Measurements from ENCODE around the gene SLC35F1.

DNA sequence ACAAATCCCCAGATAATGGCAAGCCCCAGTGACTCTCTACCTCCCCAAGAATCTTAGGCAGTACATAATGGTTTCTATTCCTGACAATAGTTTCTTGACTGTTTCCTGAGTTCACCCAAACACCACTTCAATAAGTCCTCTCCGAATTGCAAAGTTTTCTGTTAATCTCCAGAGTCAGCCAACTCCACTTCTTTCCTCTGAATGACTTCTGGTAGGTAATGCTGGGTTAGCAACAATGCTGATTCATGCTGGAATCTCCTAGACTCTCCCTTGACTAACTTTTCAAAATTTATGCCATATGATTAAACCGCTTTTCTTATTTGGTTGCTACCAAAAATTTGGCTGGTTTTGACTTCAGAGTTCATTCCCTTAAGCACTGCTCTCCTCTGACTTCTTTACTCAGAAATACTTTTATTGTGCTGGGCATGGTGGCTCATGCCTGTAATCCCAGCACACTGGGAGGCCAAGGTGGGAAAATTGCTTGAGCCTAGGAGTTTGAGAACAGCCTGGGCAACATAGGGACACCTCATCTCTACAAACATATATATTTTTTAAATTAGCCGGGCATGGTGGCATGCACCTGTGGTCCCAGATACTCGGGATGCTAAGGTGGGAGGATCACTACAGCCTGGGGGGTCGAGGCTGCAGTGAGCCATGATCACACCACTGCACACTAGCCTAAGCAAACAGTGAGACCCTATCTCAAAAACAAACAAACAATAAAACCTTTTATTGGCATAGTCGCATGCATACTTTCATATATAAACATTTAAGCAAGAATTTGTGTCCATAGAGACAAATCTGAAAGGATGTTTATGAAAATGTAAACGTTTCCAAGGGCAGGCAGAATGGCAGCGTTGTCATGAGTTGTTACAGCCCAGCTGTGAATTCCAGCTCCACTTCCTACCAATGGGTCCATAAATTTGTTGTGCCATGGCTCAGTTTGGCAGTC is 391.7 kb downstream of the SLC35F1 start:
- TF ChIP-seq, protein P1, sequence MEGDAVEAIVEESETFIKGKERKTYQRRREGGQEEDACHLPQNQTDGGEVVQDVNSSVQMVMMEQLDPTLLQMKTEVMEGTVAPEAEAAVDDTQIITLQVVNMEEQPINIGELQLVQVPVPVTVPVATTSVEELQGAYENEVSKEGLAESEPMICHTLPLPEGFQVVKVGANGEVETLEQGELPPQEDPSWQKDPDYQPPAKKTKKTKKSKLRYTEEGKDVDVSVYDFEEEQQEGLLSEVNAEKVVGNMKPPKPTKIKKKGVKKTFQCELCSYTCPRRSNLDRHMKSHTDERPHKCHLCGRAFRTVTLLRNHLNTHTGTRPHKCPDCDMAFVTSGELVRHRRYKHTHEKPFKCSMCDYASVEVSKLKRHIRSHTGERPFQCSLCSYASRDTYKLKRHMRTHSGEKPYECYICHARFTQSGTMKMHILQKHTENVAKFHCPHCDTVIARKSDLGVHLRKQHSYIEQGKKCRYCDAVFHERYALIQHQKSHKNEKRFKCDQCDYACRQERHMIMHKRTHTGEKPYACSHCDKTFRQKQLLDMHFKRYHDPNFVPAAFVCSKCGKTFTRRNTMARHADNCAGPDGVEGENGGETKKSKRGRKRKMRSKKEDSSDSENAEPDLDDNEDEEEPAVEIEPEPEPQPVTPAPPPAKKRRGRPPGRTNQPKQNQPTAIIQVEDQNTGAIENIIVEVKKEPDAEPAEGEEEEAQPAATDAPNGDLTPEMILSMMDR (IDR thresholded peaks at IDR 0.05) = no peak
- no peak for TF ChIP-seq POLR2A (IDR thresholded peaks at IDR 0.05)
